AG04450 (cell line): Measurements from ENCODE around the gene ARHGAP15. TPM values are rescaled to one million over a fixed set of nuclear protein-coding genes. Genes with fewer than 3 reads are reported as not detected.
A peak's percentile ranks its signal among the peaks of the same experiment; 100 is the strongest.

ENCODE experiments used
- CTCF ChIA-PET: fragments of 300-600, 350-600 bp; formaldehyde crosslinking; extraction: SDS; loops from one replicate; lab custom pipeline; 2022; ENCODE audit warnings: antibody characterized with exemption, inconsistent platforms; lab: Charles Lee
- POLR2A ChIA-PET: fragments of 350-600 bp; formaldehyde crosslinking; extraction: SDS; loops from one replicate; lab custom pipeline; 2021; ENCODE audit warnings: antibody characterized with exemption, inconsistent platforms; lab: Yijun Ruan, JAX
- DNase-seq: peaks from one replicate; pipeline ENCODE4 v3.0.0-alpha.2; 2011; ENCODE audit warnings: low read depth, low spot score
- H3K27ac ChIP-seq: one replicate; pipeline ENCODE4 v1.5.1; 2012; ENCODE audit warnings: low read depth, low read length, control low read depth
- H3K27me3 ChIP-seq: one replicate; pipeline ENCODE4 v1.6.0; 2012; ENCODE audit warnings: low read length; ENCODE audit not compliant: control insufficient read depth, insufficient read depth
- H3K4me3 ChIP-seq: 2 replicates; pipeline ENCODE4 v1.5.1; 2011; ENCODE audit warnings: mild to moderate bottlenecking, low read depth, low read length, control low read depth
- H3K9me3 ChIP-seq: 2 replicates; pipeline ENCODE4 v1.5.1; 2012; ENCODE audit warnings: low read length; ENCODE audit not compliant: control insufficient read depth, insufficient read depth
- polyA plus RNA-seq: library from polyadenylated mRNA; depleted of rRNA; stranded (reverse); fragments of >200 nt; gene quantifications from 2 replicates; pipeline ENCODE4 v1.2.3, GENCODE V29; 2011
- TF ChIP-seq, protein P1 (sequence below): IDR thresholded peaks from 2 replicates; pipeline ENCODE4 v1.5.1; 2011; ENCODE audit warnings: low read depth, low read length, control low read depth, inconsistent platforms

Gene ARHGAP15
- polyA plus RNA-seq, 1 experiment, result not detected

DNA sequence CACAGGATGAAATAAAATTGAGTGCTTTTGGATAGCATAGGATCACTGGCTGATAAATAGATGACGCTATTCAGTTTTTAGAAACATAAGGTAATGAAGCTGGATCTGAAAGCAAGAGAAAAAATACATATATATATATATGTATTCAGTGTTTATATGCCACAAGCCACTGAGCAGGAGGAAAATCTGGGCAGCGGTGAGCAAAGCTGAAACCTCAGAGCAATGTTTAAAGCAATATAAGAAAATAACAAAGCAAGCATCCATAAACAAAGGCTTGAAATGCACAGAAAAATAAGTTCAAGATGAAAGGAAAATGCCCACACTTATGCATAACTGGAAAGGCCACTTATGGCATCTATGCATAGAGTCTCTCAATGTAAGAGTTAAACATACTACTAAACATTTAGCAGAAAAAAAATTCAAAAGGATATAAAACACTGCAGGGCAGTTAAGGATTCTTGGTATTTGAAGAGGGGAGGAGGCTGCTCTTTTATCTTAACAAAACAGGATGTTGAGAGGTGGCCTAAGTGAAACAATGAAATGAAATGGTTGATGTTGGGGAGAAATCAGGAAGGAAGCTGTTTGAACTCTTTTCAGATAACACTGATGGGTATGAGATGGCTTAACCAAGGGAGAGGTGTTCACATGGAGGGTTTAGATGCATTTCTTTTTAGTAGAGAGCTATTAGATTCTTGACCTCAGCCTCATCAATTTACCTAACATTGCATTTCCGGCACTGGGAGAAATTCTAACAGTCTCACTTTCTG is 129.1 kb downstream of the ARHGAP15 start:
- Histone ChIP-seq H3K9me3 (no peaks in the 10 kb centered on the region), H3K27ac (no peak overlapping the region), H3K4me3 (no peak overlapping the region), H3K27me3 (no peaks in the 10 kb centered on the region)
- no peak for DNase-seq
- TF ChIP-seq, protein P1, sequence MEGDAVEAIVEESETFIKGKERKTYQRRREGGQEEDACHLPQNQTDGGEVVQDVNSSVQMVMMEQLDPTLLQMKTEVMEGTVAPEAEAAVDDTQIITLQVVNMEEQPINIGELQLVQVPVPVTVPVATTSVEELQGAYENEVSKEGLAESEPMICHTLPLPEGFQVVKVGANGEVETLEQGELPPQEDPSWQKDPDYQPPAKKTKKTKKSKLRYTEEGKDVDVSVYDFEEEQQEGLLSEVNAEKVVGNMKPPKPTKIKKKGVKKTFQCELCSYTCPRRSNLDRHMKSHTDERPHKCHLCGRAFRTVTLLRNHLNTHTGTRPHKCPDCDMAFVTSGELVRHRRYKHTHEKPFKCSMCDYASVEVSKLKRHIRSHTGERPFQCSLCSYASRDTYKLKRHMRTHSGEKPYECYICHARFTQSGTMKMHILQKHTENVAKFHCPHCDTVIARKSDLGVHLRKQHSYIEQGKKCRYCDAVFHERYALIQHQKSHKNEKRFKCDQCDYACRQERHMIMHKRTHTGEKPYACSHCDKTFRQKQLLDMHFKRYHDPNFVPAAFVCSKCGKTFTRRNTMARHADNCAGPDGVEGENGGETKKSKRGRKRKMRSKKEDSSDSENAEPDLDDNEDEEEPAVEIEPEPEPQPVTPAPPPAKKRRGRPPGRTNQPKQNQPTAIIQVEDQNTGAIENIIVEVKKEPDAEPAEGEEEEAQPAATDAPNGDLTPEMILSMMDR, result no peak
- CTCF ChIA-PET, result interaction anchor here (0.8 to 7.1 kb wide), 28 partner anchors 8 to 284 kb away, joined by 3 to 67 read pairs (median 4); no protein-coding TSS in a partner anchor
- POLR2A ChIA-PET, result no interaction called here

GRCh38 chr2:143259368-143259958 is 130.2 kb downstream of the ARHGAP15 start:
- ChIA-PET POLR2A (no interaction called here), CTCF (interaction anchor here (0.6 to 7.1 kb wide), 45 partner anchors 8 to 1837 kb away, joined by 3 to 67 read pairs (median 4); no protein-coding TSS in a partner anchor)
- Histone ChIP-seq H3K4me3 (no peak overlapping the region), H3K9me3 (no peaks in the 10 kb centered on the region), H3K27ac (no peak overlapping the region), H3K27me3 (no peaks in the 10 kb centered on the region)
- TF ChIP-seq, protein P1, result peak; percentile 81
- DNase-seq, result peak; percentile 37

DNA sequence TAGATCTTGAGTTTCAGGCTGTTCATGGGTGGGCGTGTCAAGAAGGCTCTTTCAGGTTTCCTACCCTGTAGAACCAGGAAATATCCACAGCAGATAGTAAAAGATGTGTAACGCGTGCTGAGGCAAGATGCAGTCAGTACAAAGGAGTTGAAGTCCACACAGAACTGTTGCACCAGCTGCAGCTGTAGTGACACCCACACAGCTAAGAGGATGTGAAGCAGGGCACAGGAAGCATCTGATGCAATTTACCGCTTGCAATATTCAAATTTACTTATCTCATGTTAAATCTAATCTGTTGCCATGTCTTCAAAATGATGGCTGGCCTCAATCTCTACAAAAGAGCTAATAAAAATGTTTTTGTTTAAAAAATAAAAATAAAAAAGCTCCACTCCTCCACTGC is 132.8 kb downstream of the ARHGAP15 start:
- no peak overlapping the region for H3K4me3 ChIP-seq
- H3K9me3 ChIP-seq, result no peaks in the 10 kb centered on the region
- ChIA-PET CTCF (interaction anchor here (0.7 to 7.1 kb wide), 5 partner anchors 14 to 228 kb away, joined by 3 to 67 read pairs (median 3); no protein-coding TSS in a partner anchor), POLR2A (no interaction called here)
- no peak for DNase-seq
- no peaks in the 10 kb centered on the region for H3K27me3 ChIP-seq
- H3K27ac ChIP-seq, result no peak overlapping the region
- TF ChIP-seq, protein P1, result no peak

DNA sequence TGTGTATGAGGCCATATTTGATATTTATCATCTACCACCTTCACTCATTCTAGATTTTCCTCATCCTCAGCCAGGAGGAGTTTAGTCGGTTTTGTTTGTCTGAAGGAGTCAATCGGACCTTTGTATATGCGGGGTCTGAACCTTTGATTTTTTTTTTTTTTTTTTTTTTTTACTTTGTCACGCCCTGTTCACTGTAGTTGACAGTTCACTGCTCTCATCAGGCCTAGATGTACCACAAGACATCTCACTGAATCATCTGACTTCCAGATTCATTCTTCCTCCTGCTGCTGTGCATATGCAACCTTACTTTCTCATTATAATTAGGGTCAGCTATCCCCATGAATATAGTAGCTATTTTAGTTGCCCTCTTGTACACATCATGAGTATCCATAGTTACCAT is 133.2 kb downstream of the ARHGAP15 start:
- CTCF ChIA-PET, result interaction anchor here (0.7 to 7.1 kb wide), 3 partner anchors 13 to 228 kb away, joined by 3 to 67 read pairs (median 3); no protein-coding TSS in a partner anchor
- Histone ChIP-seq H3K27me3 (no peaks in the 10 kb centered on the region), H3K4me3 (no peak overlapping the region), H3K9me3 (no peaks in the 10 kb centered on the region), H3K27ac (no peak overlapping the region)
- POLR2A ChIA-PET, result no interaction called here
- TF ChIP-seq, protein P1, result no peak
- DNase-seq, result no peak
